Tibial nerve (tissue), 3 donors: Measurements from ENCODE around the gene TMEM183A.

ENCODE experiments used
- CTCF ChIP-seq, 5 experiments: fragments of 200-600 bp in 3 of 5; fragments of 450-650 bp in 2 of 5; sonication (generic) in 3 of 5; IDR thresholded peaks; one replicate each; pipeline ENCODE4 v1.5.1; 2016 to 2019; ENCODE audit warnings: antibody characterized with exemption in 5 of 5, mild to moderate bottlenecking in 3 of 5, moderate library complexity in 2 of 5
- POLR2A ChIP-seq, 2 donors: fragments of 450-650 bp; IDR thresholded peaks; one replicate each; pipeline ENCODE4 v1.6.1; 2017; ENCODE audit warnings: antibody characterized with exemption in 2 of 2, mild to moderate bottlenecking in 2 of 2, moderate library complexity in 2 of 2

- TF ChIP-seq CTCF (IDR thresholded peaks at IDR 0.05) (no peak), POLR2A (IDR thresholded peaks at IDR 0.05) (no peak)
These were observed 48.8 kb downstream of the TMEM183A start for GRCh38 chr1:203056012-203056411.
